Large intestine (tissue), 3 donors: Measurements from ENCODE around the gene ELMO1. TPM values are rescaled to one million over a fixed set of nuclear protein-coding genes. Genes with fewer than 3 reads are reported as not detected.
A peak's percentile ranks its signal among the peaks of the same experiment; 100 is the strongest.

ENCODE experiments used
- DNase-seq, 2 donors: peaks; one replicate each; pipeline versions ENCODE4 v3.0.0 to v3.0.0-alpha.2; 2013
- H3K27ac ChIP-seq: one replicate; pipeline ENCODE4 v1.5.1; 2013; ENCODE audit warnings: low read length
- H3K27me3 ChIP-seq: 2 replicates; pipeline ENCODE4 v1.6.1; 2013; ENCODE audit warnings: low read length; ENCODE audit not compliant: control insufficient read depth, insufficient read depth
- H3K36me3 ChIP-seq: 2 replicates; pipeline ENCODE4 v1.6.1; 2013; ENCODE audit warnings: low read length; ENCODE audit not compliant: control insufficient read depth, insufficient read depth
- H3K4me1 ChIP-seq: one replicate; pipeline ENCODE4 v1.6.1; 2013; ENCODE audit warnings: low read length; ENCODE audit not compliant: control insufficient read depth, insufficient read depth
- H3K4me3 ChIP-seq: one replicate; pipeline ENCODE4 v1.5.1; 2013; ENCODE audit warnings: low read length
- H3K9me3 ChIP-seq: one replicate; pipeline ENCODE4 v1.6.1; 2013; ENCODE audit warnings: mild to moderate bottlenecking, low read depth, low read length, moderate library complexity; ENCODE audit not compliant: control insufficient read depth
- WGBS: methylation state at CpG from one replicate; pipeline ENCODE4 v1.1.5; 2013; ENCODE audit warnings: low lambda C conversion rate; ENCODE audit not compliant: insufficient coverage; 5-methylcytosine and 5-hydroxymethylcytosine counted together
- polyA plus RNA-seq: library from polyadenylated mRNA; unstranded; fragments of 120-200 nt; gene quantifications from one replicate; pipeline ENCODE4 v1.2.1, GENCODE V29; 2013

ELMO1 gene
- polyA plus RNA-seq, 1 donor: 9.5 TPM

- no peaks in the 10 kb centered on the region for H3K27me3 ChIP-seq
- H3K9me3 ChIP-seq: no peaks in the 10 kb centered on the region
- 83% methylated on average over 2 of the region's 2 CpGs for WGBS
- no peak overlapping the region for H3K4me3 ChIP-seq
- no peak for DNase-seq
- H3K27ac ChIP-seq: no peak overlapping the region
- H3K4me1 ChIP-seq: no peaks in the 10 kb centered on the region
- no peaks in the 10 kb centered on the region for H3K36me3 ChIP-seq
Observed at GRCh38 chr7:36961097-36961496, 487.6 kb downstream of the ELMO1 start.

GRCh38 chr7:36960105-36960504 lies 488.6 kb downstream of the ELMO1 start:
- no CpG with 5 or more reads among the region's 1 CpG for WGBS
- no peak for DNase-seq

GRCh38 chr7:36958111-36958733 lies 490.4 kb downstream of the ELMO1 start:
- WGBS: 80% methylated on average over 1 of the region's 4 CpGs
- no peak for DNase-seq
- H3K36me3 ChIP-seq: no peaks in the 10 kb centered on the region
- no peak overlapping the region for H3K27ac ChIP-seq
- no peak overlapping the region for H3K4me3 ChIP-seq
- H3K9me3 ChIP-seq: no peaks in the 10 kb centered on the region
- no peaks in the 10 kb centered on the region for H3K4me1 ChIP-seq
- no peaks in the 10 kb centered on the region for H3K27me3 ChIP-seq

More at GRCh38 chr7:36960105-36960504, 488.6 kb downstream of the ELMO1 start:
- Histone ChIP-seq H3K27me3 (no peaks in the 10 kb centered on the region), H3K36me3 (no peaks in the 10 kb centered on the region), H3K27ac (no peak overlapping the region), H3K4me3 (no peak overlapping the region), H3K9me3 (no peaks in the 10 kb centered on the region), H3K4me1 (no peaks in the 10 kb centered on the region)

GRCh38 chr7:36957620-36958019 lies 491.0 kb downstream of the ELMO1 start:
- DNase-seq: no peak
- 100% methylated on average over 1 of the region's 3 CpGs for WGBS
- Histone ChIP-seq H3K9me3 (no peaks in the 10 kb centered on the region), H3K27ac (no peak overlapping the region), H3K4me1 (no peaks in the 10 kb centered on the region), H3K4me3 (no peak overlapping the region), H3K36me3 (no peaks in the 10 kb centered on the region), H3K27me3 (no peaks in the 10 kb centered on the region)

- WGBS: no CpG with 5 or more reads among the region's 6 CpGs
- no peak overlapping the region for H3K4me3 ChIP-seq
- H3K9me3 ChIP-seq: no peaks in the 10 kb centered on the region
- H3K27me3 ChIP-seq: no peaks in the 10 kb centered on the region
- H3K4me1 ChIP-seq: no peaks in the 10 kb centered on the region
- H3K36me3 ChIP-seq: no peaks in the 10 kb centered on the region
- H3K27ac ChIP-seq: no peak overlapping the region
- no peak for DNase-seq
Observed at GRCh38 chr7:36956814-36957213, 491.9 kb downstream of the ELMO1 start.

GRCh38 chr7:36955456-36956129 lies 493.1 kb downstream of the ELMO1 start:
- no peak for DNase-seq
- H3K27me3 ChIP-seq: no peaks in the 10 kb centered on the region
- no peaks in the 10 kb centered on the region for H3K9me3 ChIP-seq
- WGBS: no CpG with 5 or more reads among the region's 3 CpGs
- H3K27ac ChIP-seq: no peak overlapping the region
- no peaks in the 10 kb centered on the region for H3K36me3 ChIP-seq
- no peaks in the 10 kb centered on the region for H3K4me1 ChIP-seq
- H3K4me3 ChIP-seq: no peak overlapping the region

GRCh38 chr7:36951257-36951697 lies 497.4 kb downstream of the ELMO1 start:
- no peak for DNase-seq
- no peaks in the 10 kb centered on the region for H3K36me3 ChIP-seq
- 100% methylated on average over 1 of the region's 3 CpGs for WGBS
- peaks cover 10% of the 10 kb centered on the region for H3K4me1 ChIP-seq
- no peak overlapping the region for H3K4me3 ChIP-seq
- H3K27ac ChIP-seq: no peak overlapping the region
- no peaks in the 10 kb centered on the region for H3K27me3 ChIP-seq
- no peaks in the 10 kb centered on the region for H3K9me3 ChIP-seq

GRCh38 chr7:36949711-36950600 lies 498.7 kb downstream of the ELMO1 start:
- Histone ChIP-seq H3K36me3 (no peaks in the 10 kb centered on the region), H3K4me3 (no peak overlapping the region), H3K4me1 (peaks cover 10% of the 10 kb centered on the region), H3K27me3 (no peaks in the 10 kb centered on the region), H3K9me3 (no peaks in the 10 kb centered on the region), H3K27ac (no peak overlapping the region)
- DNase-seq: peak; percentile 61 to 81
- WGBS: 56% methylated on average over 4 of the region's 8 CpGs

GRCh38 chr7:36946401-36946739 lies 502.3 kb downstream of the ELMO1 start:
- Histone ChIP-seq H3K9me3 (no peaks in the 10 kb centered on the region), H3K27ac (no peak overlapping the region), H3K4me3 (no peak overlapping the region), H3K4me1 (peaks cover 10% of the 10 kb centered on the region), H3K27me3 (no peaks in the 10 kb centered on the region), H3K36me3 (no peaks in the 10 kb centered on the region)
- DNase-seq: no peak
- no CpG with 5 or more reads among the region's 2 CpGs for WGBS

GRCh38 chr7:36945612-36946400 lies 502.9 kb downstream of the ELMO1 start:
- DNase-seq: peak in 1 of 2 donors; percentile 56

More at GRCh38 chr7:36945612-36946400, 502.9 kb downstream of the ELMO1 start:
- no peak overlapping the region for H3K4me3 ChIP-seq
- no CpG with 5 or more reads among the region's 7 CpGs for WGBS
- no peaks in the 10 kb centered on the region for H3K27me3 ChIP-seq
- H3K27ac ChIP-seq: no peak overlapping the region
- no peaks in the 10 kb centered on the region for H3K36me3 ChIP-seq
- peaks cover 10% of the 10 kb centered on the region for H3K4me1 ChIP-seq
- no peaks in the 10 kb centered on the region for H3K9me3 ChIP-seq
